K562 (cell line): ENCODE data around the gene CAPN5. TPM values are rescaled to one million over a fixed set of nuclear protein-coding genes. Genes with fewer than 3 reads are reported as not detected.

Source experiments
- ATF7 ChIP-seq: fragments of 450-650 bp; IDR thresholded peaks from 2 replicates; pipeline ENCODE4 v1.7.1; 2014; ENCODE audit warnings: mild to moderate bottlenecking, moderate library complexity
- BCOR ChIP-seq: fragments of 450-650 bp; IDR thresholded peaks from 2 replicates; pipeline ENCODE4 v1.6.1; 2016
- FIP1L1 ChIP-seq: fragments of 200-400 bp; formaldehyde crosslinking; IDR thresholded peaks from 2 replicates; pipeline ENCODE4 v1.6.1; 2018; ENCODE audit warnings: mild to moderate bottlenecking, low read depth, low read length; ENCODE audit not compliant: poor library complexity, severe bottlenecking
- FOXK2 ChIP-seq, 2 experiments: fragments of 450-650 bp; IDR thresholded peaks in 1 of 2; conservative IDR thresholded peaks in 1 of 2; 2 replicates each; pipeline ENCODE4 v1.6.1; 2016; ENCODE audit warnings: low read depth in 2 of 2, mild to moderate bottlenecking in 1 of 2
- MCM2 ChIP-seq: fragments of 450-650 bp; IDR thresholded peaks from 2 replicates; pipeline ENCODE4 v1.6.1; 2017; ENCODE audit warnings: low read depth, mild to moderate bottlenecking
- ZKSCAN3 ChIP-seq: fragments of 250-450 bp; sonication (Bioruptor Pico); IDR thresholded peaks from 2 replicates; pipeline ENCODE4 v1.4.0; 2020
- polyA plus RNA-seq, 8 experiments: library from polyadenylated mRNA; depleted of rRNA in 4 of 8; stranded (reverse) in 5 of 8; unstranded in 3 of 8; fragments of >200 nt; fragmentation: Nextera tagmentation in 2 of 8; fragmentation: Illumina TruSeq in 1 of 8; extraction: Ambion mirVana in 2 of 8; extraction: Trizol in 1 of 8; gene quantifications; 2 replicates each; pipeline versions ENCODE4 v1.2.1 to v1.2.3, GENCODE V29; 2011 to 2014; ENCODE audit warnings: inconsistent platforms in 1 of 8, missing spikeins in 1 of 8
- total RNA-seq, 7 experiments: library from RNA; depleted of rRNA in 6 of 7; stranded (reverse); fragments of >200 nt in 6 of 7; fragmentation: Illumina TruSeq in 2 of 7; extraction: Trizol in 2 of 7; gene quantifications; 2 replicates each; pipeline versions ENCODE4 v1.2.1 to v1.2.3, GENCODE V29; 2011 to 2021; ENCODE audit warnings: low replicate concordance in 1 of 7
- TF ChIP-seq, protein P1 (sequence below), 3 experiments: fragments of 200-800 bp in 1 of 3; fragments of 250-450 bp in 1 of 3; fragments of 450-650 bp in 1 of 3; sonication (Bioruptor Pico) in 1 of 3; sonication (Bioruptor generic) in 1 of 3; formaldehyde crosslinking in 1 of 3; IDR thresholded peaks; 2 replicates each; pipeline versions ENCODE4 v1.6.1 to v1.8.0; 2016 to 2022; ENCODE audit warnings: mild to moderate bottlenecking in 2 of 3, missing genetic modification characterization in 2 of 3, missing compliant biosample characterization in 1 of 3, moderate library complexity in 1 of 3
- TF ChIP-seq, protein P2 (sequence below): fragments of 250-450 bp; sonication (Bioruptor Pico); IDR thresholded peaks from 2 replicates; pipeline ENCODE4 v1.5.0; 2022; ENCODE audit warnings: mild to moderate bottlenecking

The CAPN5 gene
- total and polyA plus RNA-seq, 9 of the 15 experiments (the other 6 are each of a cell fraction or from before 2014, with no cell fraction given), result 0.04 to 0.44 (median 0.14) TPM; not detected in 2

DNA sequence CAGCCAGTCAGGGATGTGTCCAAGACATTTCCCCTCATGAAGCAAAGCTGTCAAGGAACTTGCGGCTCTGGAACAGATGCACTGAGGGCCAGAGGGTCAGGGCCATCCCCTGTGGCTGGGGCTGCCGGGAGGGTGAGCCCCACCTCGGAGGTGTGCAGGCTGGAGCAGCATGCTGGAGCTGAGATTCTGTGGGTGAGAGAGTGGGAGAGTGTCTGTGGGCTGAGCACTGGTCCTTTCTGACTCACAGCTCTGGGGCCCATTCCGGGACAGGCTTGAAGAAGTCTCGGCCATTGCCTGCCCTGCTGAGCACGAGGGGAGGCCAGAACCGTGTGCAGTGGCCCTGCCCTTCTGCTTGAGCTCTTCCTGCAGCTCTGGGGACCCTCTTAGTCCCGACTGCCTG, 38.0 kb downstream of the CAPN5 start (continued):
- TF ChIP-seq FIP1L1 (no peak), MCM2 (no peak), BCOR (no peak), FOXK2 (conservative IDR thresholded peaks at IDR 0.05 in 1 of 2, IDR thresholded peaks at IDR 0.05 in 1 of 2; ENCODE audit: low read depth in 2 of 2) (no peak), ZKSCAN3 (no peak), ATF7 (no peak)
- TF ChIP-seq, protein P1, sequence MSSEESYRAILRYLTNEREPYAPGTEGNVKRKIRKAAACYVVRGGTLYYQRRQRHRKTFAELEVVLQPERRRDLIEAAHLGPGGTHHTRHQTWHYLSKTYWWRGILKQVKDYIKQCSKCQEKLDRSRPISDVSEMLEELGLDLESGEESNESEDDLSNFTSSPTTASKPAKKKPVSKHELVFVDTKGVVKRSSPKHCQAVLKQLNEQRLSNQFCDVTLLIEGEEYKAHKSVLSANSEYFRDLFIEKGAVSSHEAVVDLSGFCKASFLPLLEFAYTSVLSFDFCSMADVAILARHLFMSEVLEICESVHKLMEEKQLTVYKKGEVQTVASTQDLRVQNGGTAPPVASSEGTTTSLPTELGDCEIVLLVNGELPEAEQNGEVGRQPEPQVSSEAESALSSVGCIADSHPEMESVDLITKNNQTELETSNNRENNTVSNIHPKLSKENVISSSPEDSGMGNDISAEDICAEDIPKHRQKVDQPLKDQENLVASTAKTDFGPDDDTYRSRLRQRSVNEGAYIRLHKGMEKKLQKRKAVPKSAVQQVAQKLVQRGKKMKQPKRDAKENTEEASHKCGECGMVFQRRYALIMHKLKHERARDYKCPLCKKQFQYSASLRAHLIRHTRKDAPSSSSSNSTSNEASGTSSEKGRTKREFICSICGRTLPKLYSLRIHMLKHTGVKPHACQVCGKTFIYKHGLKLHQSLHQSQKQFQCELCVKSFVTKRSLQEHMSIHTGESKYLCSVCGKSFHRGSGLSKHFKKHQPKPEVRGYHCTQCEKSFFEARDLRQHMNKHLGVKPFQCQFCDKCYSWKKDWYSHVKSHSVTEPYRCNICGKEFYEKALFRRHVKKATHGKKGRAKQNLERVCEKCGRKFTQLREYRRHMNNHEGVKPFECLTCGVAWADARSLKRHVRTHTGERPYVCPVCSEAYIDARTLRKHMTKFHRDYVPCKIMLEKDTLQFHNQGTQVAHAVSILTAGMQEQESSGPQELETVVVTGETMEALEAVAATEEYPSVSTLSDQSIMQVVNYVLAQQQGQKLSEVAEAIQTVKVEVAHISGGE (CRISPR knock-in tag; IDR thresholded peaks at IDR 0.05), result no peak
- TF ChIP-seq, protein P2, sequence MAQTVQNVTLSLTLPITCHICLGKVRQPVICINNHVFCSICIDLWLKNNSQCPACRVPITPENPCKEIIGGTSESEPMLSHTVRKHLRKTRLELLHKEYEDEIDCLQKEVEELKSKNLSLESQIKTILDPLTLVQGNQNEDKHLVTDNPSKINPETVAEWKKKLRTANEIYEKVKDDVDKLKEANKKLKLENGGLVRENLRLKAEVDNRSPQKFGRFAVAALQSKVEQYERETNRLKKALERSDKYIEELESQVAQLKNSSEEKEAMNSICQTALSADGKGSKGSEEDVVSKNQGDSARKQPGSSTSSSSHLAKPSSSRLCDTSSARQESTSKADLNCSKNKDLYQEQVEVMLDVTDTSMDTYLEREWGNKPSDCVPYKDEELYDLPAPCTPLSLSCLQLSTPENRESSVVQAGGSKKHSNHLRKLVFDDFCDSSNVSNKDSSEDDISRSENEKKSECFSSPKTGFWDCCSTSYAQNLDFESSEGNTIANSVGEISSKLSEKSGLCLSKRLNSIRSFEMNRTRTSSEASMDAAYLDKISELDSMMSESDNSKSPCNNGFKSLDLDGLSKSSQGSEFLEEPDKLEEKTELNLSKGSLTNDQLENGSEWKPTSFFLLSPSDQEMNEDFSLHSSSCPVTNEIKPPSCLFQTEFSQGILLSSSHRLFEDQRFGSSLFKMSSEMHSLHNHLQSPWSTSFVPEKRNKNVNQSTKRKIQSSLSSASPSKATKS (CRISPR knock-in tag), result no peak
